ENCODE data around the gene OCEL1.

- no peak for TF ChIP-seq EZH2phosphoT487 (IDR thresholded peaks at IDR 0.05; ENCODE audit: low read length)
- TF ChIP-seq CTCF (IDR thresholded peaks at IDR 0.05; ENCODE audit: low read length) = no peak
- TF ChIP-seq EZH2 (optimal IDR thresholded peaks at IDR 0.05; ENCODE audit: low read depth, low read length) = no peak
Observed at GRCh38 chr19:17214508-17215126, 11.4 kb upstream of the OCEL1 start.

All from MM.1S (cell line).